ENCODE measurements around the gene SMAD9.

SMAD9 gene

GRCh38 chr13:36814465-36814864, 105.6 kb downstream of the SMAD9 start:
- DNase-seq: no peak

- DNase-seq: no peak
Measured at GRCh38 chr13:36813225-36813624, 106.8 kb downstream of the SMAD9 start.

GRCh38 chr13:36807616-36808015, 112.4 kb downstream of the SMAD9 start:
- no peak for DNase-seq

- DNase-seq: no peak
Measured at GRCh38 chr13:36806102-36806501, 113.9 kb downstream of the SMAD9 start.

GRCh38 chr13:36804588-36804987, 115.5 kb downstream of the SMAD9 start:
- no peak for DNase-seq

GRCh38 chr13:36801035-36801434, 119.0 kb downstream of the SMAD9 start:
- DNase-seq: no peak

- DNase-seq: no peak
Measured at GRCh38 chr13:36796052-36796451, 124.0 kb downstream of the SMAD9 start.

GRCh38 chr13:36795463-36795862, 124.6 kb downstream of the SMAD9 start:
- no peak for DNase-seq

Measured in NCI-H748 treated with DMSO at 0.1 percent for 48 hours (cell line).